HepG2 (cell line): ENCODE data around the gene LMAN2L. TPM values are rescaled to one million over a fixed set of nuclear protein-coding genes. Genes with fewer than 3 reads are reported as not detected.

Experiments used
- AHR ChIP-seq: IDR thresholded peaks from 2 replicates; pipeline ENCODE4 v1.6.1; 2018; ENCODE audit warnings: missing genetic modification reagents, missing compliant biosample characterization
- ATF1 ChIP-seq: IDR thresholded peaks from 2 replicates; pipeline ENCODE4 v1.6.1; 2016; ENCODE audit warnings: mild to moderate bottlenecking, control low read depth
- MYC ChIP-seq: sonication (generic); formaldehyde crosslinking; IDR thresholded peaks from 2 replicates; pipeline ENCODE4 v1.9.0; 2021; ENCODE audit warnings: missing genetic modification reagents, borderline replicate concordance
- NBN ChIP-seq: fragments of 450-650 bp; conservative IDR thresholded peaks from 2 replicates; pipeline ENCODE4 v1.6.1; 2017
- NCOR1 ChIP-seq: fragments of 200-600 bp; sonication (generic); IDR thresholded peaks from 2 replicates; pipeline ENCODE4 v1.7.0; 2017; ENCODE audit warnings: antibody characterized with exemption, low read length, borderline replicate concordance
- SNAPC2 ChIP-seq: sonication (generic); formaldehyde crosslinking; IDR thresholded peaks from 2 replicates; pipeline ENCODE4 v1.8.1; 2022; ENCODE audit warnings: mild to moderate bottlenecking, missing genetic modification reagents
- SUZ12 ChIP-seq: fragments of 150-350 bp; IDR thresholded peaks from 2 replicates; pipeline ENCODE4 v1.6.1; 2014; ENCODE audit warnings: low read depth, low read length
- TAF15 ChIP-seq: fragments of 200-400 bp; formaldehyde crosslinking; IDR thresholded peaks from one replicate; pipeline ENCODE4 v1.6.1; 2018; ENCODE audit warnings: mild to moderate bottlenecking, low read depth, low read length; ENCODE audit not compliant: poor library complexity, severe bottlenecking
- ZFP36L2 ChIP-seq: sonication (generic); formaldehyde crosslinking; IDR thresholded peaks from 2 replicates; pipeline ENCODE4 v1.4.0; 2020; ENCODE audit warnings: missing genetic modification reagents
- ZNF510 ChIP-seq: sonication (generic); formaldehyde crosslinking; IDR thresholded peaks from 2 replicates; pipeline ENCODE4 v1.4.0; 2020; ENCODE audit warnings: low read depth, mild to moderate bottlenecking, missing genetic modification reagents
- polyA plus RNA-seq, 8 experiments: library from polyadenylated mRNA; depleted of rRNA in 3 of 8; stranded (reverse) in 7 of 8; unstranded in 1 of 8; fragments of >200 nt; fragmentation: Illumina TruSeq in 4 of 8; extraction: Trizol in 4 of 8; gene quantifications; 2 replicates each; pipeline versions ENCODE4 v1.2.1 to v1.2.3, GENCODE V29; 2011 to 2016; ENCODE audit warnings: low read depth in 4 of 8, missing spikeins in 1 of 8, mixed read lengths in 1 of 8; ENCODE audit not compliant: insufficient read depth in 1 of 8
- total RNA-seq, 5 experiments: library from RNA; depleted of rRNA; stranded (reverse); fragments of >200 nt; fragmentation: Illumina TruSeq; extraction: Trizol; gene quantifications; 2 replicates each; pipeline ENCODE4 v1.2.3, GENCODE V29; 2016; ENCODE audit warnings: low read depth in 1 of 5
- TF ChIP-seq, protein P1 (sequence below): sonication (generic); formaldehyde crosslinking; IDR thresholded peaks from 2 replicates; pipeline ENCODE4 v1.5.0; 2020; ENCODE audit warnings: mild to moderate bottlenecking, missing genetic modification reagents
- TF ChIP-seq, protein P2 (sequence below): sonication (generic); formaldehyde crosslinking; IDR thresholded peaks from 2 replicates; pipeline ENCODE4 v1.8.0; 2023; ENCODE audit warnings: mild to moderate bottlenecking, missing genetic modification reagents
- TF ChIP-seq, protein P3 (sequence below): sonication (generic); formaldehyde crosslinking; IDR thresholded peaks from 2 replicates; pipeline ENCODE4 v1.4.0; 2020; ENCODE audit warnings: missing genetic modification reagents
- TF ChIP-seq, protein P4 (sequence below): IDR thresholded peaks from 2 replicates; pipeline ENCODE4 v1.6.1; 2016; ENCODE audit warnings: control low read depth

Gene LMAN2L
- total and polyA plus RNA-seq, 2 of the 13 experiments (the other 11 are each of a cell fraction or from before 2014, with no cell fraction given): 39.1 to 57.9 TPM

DNA sequence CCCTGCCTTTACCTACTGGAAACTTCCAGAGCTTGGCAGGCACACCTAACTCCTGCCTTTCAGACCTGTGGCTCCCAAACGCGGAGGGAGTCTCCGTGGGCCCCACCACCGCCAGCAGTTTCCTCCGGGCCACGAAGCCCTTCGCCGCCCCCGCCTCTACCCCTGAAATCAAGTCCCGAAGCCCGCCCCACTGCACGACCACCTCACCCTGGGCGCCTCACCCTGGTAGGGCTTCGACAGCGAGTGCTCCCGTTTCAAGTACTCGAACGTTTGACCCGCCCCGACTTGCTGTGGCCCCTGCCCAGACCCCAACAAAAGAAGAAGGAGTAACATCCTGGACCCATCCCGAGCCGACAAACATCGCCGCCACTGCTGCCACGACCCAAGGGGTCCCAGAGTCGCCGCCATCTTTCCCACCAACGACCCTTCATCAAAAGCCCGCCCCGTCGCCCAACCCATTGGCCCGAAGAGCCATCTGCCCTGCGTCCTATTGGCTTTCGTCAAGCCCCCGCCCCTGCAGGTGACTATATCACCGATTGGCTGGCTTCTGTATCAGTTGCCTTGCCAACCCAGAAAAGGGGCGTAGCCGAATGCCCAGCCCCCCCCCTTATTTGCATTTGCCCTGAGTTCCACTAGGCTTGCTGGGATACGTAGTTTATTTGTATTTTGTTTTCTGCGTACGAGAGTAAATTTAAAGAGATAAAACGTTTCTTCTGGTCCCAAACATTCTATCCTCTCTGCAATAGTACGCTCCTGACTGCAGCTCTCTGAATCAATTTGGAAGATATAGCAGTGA, at the start of gene LMAN2L (continued):
- peak; percentile 33 for TF ChIP-seq AHR (CRISPR knock-in tag)
- TF ChIP-seq, protein P1, sequence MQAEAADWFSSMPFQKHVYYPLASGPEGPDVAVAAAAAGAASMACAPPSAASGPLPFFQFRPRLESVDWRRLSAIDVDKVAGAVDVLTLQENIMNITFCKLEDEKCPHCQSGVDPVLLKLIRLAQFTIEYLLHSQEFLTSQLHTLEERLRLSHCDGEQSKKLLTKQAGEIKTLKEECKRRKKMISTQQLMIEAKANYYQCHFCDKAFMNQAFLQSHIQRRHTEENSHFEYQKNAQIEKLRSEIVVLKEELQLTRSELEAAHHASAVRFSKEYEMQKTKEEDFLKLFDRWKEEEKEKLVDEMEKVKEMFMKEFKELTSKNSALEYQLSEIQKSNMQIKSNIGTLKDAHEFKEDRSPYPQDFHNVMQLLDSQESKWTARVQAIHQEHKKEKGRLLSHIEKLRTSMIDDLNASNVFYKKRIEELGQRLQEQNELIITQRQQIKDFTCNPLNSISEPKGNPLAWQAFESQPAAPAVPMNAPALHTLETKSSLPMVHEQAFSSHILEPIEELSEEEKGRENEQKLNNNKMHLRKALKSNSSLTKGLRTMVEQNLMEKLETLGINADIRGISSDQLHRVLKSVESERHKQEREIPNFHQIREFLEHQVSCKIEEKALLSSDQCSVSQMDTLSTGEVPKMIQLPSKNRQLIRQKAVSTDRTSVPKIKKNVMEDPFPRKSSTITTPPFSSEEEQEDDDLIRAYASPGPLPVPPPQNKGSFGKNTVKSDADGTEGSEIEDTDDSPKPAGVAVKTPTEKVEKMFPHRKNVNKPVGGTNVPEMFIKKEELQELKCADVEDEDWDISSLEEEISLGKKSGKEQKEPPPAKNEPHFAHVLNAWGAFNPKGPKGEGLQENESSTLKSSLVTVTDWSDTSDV (CRISPR knock-in tag): no peak
- peak; percentile 60 for TF ChIP-seq SUZ12
- TF ChIP-seq TAF15: no peak
- TF ChIP-seq ATF1 (CRISPR knock-in tag): 0 out of 2 replicates have a peak, but pooled peaks have one; percentile 66
- TF ChIP-seq, protein P2, sequence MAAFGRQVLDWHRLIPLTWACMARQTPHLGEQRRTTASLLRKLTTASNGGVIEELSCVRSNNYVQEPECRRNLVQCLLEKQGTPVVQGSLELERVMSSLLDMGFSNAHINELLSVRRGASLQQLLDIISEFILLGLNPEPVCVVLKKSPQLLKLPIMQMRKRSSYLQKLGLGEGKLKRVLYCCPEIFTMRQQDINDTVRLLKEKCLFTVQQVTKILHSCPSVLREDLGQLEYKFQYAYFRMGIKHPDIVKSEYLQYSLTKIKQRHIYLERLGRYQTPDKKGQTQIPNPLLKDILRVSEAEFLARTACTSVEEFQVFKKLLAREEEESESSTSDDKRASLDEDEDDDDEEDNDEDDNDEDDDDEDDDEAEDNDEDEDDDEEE (CRISPR knock-in tag): no peak
- TF ChIP-seq SNAPC2 (CRISPR knock-in tag): peak; percentile 57
- peak; percentile 53; the same call in 1 of the 2 replicates for TF ChIP-seq MYC (CRISPR knock-in tag)
- TF ChIP-seq ZNF510 (CRISPR knock-in tag): peak; percentile 88; the same call in 1 of the 2 replicates
- TF ChIP-seq, protein P3, sequence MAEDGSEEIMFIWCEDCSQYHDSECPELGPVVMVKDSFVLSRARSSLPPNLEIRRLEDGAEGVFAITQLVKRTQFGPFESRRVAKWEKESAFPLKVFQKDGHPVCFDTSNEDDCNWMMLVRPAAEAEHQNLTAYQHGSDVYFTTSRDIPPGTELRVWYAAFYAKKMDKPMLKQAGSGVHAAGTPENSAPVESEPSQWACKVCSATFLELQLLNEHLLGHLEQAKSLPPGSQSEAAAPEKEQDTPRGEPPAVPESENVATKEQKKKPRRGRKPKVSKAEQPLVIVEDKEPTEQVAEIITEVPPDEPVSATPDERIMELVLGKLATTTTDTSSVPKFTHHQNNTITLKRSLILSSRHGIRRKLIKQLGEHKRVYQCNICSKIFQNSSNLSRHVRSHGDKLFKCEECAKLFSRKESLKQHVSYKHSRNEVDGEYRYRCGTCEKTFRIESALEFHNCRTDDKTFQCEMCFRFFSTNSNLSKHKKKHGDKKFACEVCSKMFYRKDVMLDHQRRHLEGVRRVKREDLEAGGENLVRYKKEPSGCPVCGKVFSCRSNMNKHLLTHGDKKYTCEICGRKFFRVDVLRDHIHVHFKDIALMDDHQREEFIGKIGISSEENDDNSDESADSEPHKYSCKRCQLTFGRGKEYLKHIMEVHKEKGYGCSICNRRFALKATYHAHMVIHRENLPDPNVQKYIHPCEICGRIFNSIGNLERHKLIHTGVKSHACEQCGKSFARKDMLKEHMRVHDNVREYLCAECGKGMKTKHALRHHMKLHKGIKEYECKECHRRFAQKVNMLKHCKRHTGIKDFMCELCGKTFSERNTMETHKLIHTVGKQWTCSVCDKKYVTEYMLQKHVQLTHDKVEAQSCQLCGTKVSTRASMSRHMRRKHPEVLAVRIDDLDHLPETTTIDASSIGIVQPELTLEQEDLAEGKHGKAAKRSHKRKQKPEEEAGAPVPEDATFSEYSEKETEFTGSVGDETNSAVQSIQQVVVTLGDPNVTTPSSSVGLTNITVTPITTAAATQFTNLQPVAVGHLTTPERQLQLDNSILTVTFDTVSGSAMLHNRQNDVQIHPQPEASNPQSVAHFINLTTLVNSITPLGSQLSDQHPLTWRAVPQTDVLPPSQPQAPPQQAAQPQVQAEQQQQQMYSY: peak; percentile 14; the same call in 1 of the 2 replicates
- TF ChIP-seq, protein P4, sequence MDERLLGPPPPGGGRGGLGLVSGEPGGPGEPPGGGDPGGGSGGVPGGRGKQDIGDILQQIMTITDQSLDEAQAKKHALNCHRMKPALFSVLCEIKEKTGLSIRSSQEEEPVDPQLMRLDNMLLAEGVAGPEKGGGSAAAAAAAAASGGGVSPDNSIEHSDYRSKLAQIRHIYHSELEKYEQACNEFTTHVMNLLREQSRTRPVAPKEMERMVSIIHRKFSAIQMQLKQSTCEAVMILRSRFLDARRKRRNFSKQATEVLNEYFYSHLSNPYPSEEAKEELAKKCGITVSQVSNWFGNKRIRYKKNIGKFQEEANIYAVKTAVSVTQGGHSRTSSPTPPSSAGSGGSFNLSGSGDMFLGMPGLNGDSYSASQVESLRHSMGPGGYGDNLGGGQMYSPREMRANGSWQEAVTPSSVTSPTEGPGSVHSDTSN (CRISPR knock-in tag): no peak
- peak; percentile 41; the same call in 1 of the 2 replicates for TF ChIP-seq NCOR1
- TF ChIP-seq ZFP36L2 (CRISPR knock-in tag): no peak
- TF ChIP-seq NBN: no peak
